Ecto neural progenitor cell (in vitro differentiated cells): ENCODE results near the gene STK38L.
A peak's percentile ranks its signal among the peaks of the same experiment; 100 is the strongest.

Experiments used
- DNase-seq: peaks from one replicate; pipeline ENCODE4 v3.0.0-alpha.2; 2018; ENCODE audit warnings: low spot score

The STK38L gene

GRCh38 chr12:27319409-27319808 is 75.3 kb downstream of the STK38L start:
- no peak for DNase-seq

- no peak for DNase-seq
These were observed 75.8 kb downstream of the STK38L start for GRCh38 chr12:27319848-27320247.

DNA sequence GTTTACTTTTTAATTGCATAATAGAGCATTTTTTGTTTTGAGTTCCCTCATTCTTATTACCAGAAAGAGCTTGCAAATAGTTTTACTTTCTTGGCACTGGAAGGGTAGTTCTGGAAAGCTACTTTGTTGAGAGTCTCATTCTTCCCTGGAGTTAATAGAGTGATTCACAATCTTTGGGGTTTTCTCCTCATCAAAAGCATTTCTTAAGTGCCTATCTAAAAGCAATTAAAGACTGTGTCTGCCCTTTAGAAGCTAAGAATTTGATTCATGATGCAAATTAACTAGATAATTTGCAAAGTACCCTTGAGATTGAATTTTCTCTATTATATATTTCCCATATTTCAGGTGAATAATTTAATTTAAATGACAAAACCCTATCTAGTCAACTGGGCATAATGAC is 80.4 kb downstream of the STK38L start:
- DNase-seq, result no peak

GRCh38 chr12:27330846-27331245 is 86.8 kb downstream of the STK38L start:
- DNase-seq, result no peak

- no peak for DNase-seq
These were observed 87.3 kb downstream of the STK38L start for GRCh38 chr12:27331291-27331926.

DNA sequence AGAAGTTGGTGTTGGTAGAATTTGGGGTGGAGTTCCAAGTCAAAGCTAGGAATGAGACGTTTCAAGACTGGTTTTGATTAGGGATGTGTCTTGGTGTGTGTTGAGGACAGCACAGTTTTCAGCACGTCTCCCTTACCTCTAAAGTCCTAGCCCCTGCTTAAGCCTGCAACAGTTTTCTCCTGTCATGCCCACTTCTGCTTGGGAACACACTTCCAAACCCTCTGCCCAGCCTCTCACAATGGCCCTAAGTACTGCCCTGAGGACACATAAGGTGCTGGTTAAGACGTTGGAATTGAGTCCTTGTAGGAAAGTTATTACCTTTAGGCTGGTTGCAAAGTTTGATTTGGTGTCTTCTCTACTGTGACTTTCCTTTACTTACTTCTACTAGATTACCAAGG is 87.8 kb downstream of the STK38L start:
- no peak for DNase-seq

DNA sequence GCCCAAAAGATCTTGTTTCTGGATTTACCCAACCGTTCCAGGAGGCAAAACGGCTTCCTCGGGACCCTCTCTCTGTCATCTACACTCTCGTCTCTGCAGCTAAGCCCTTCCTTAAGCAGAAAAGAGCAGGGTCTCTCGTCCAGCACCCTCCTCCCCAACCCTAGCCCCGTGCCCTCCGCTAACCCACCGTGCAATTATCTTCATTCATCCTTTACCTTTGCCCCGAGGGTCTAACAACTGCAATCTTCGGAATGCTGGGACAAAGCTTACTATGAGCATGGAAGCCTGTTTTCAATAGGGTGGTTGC is 88.3 kb downstream of the STK38L start:
- no peak for DNase-seq

- DNase-seq, result peak; percentile 88
These were observed 88.8 kb downstream of the STK38L start, which contains the start of gene BMAL2 for GRCh38 chr12:27332714-27333402. Gene BMAL2 (plus strand): TSS chr12:27332836. CDS start chr12:27333073, 237 bp downstream.

DNA sequence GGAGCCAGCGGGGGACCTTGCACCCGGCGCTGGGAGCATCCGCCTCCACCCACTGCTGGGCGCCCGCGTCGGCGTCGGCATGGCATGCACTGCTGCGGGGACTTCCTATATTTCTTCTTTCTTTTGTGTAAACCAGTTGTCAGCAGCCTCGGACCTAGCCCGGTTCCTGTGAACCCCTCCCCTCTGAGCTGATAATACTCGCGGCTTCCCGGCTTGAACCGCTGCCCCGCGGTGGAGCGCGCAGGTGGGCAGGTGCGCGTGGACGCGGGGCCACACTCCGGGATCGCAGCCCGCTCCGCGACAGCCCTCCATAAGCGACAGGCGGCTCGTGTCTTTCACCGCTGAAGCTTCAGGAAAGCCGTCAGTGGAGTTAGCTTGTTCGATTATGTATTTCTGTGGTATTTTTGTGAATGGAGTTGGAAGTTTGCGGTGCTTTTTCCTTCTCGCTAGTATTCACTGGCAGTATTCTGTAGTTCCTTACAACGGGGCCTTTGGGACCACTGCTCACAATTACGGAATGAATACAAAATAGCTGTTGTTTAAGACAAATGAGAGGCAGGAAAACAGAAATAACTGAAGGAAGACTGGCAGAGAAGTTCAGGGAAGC is 89.4 kb downstream of the STK38L start:
- peak; percentile 67 for DNase-seq

- DNase-seq, result no peak
These were observed 90.1 kb downstream of the STK38L start for GRCh38 chr12:27334042-27334720.

DNA sequence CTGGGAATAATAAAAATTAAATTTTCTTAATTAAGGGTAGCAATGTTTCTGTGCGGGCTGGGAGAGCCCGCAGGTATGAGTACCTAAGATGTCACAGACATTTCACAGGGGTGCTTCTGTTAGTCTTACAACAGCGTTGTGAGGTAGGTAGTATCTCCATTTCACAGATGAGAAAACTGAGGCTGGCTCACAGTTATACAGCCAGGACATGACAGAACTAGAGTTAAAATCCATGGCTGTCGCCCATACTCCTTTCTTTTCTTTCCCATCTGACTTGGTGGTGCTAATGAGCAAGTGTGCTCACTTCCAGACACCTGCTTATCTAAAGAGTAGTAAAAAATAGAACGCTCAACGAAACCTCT is 90.6 kb downstream of the STK38L start:
- DNase-seq, result no peak

GRCh38 chr12:27335364-27336281 is 91.5 kb downstream of the STK38L start:
- DNase-seq, result no peak

GRCh38 chr12:27336282-27336653 is 92.2 kb downstream of the STK38L start:
- DNase-seq, result no peak

- DNase-seq, result no peak
These were observed 93.3 kb downstream of the STK38L start for GRCh38 chr12:27337376-27337775.

DNA sequence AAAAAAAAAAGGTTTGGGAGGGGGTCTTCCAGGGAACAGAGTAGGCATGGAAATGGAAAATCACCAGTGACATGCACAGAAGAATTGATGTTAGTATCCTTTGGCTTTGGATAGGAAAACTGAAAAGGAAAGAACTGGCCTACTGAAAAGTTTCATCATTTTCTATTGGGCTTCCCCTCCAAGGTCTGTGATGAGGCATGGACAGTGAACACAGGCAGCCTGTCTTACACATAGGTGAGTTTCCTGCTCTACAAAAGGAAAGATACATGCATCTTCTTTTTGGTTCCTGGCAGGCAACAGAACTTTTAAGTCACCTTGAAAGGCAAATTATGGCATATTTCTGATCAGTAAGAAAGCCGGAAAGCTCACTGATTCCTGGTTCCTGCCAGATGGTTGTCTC is 94.4 kb downstream of the STK38L start:
- no peak for DNase-seq

- DNase-seq, result no peak
These were observed 96.9 kb downstream of the STK38L start for GRCh38 chr12:27340971-27341370.

DNA sequence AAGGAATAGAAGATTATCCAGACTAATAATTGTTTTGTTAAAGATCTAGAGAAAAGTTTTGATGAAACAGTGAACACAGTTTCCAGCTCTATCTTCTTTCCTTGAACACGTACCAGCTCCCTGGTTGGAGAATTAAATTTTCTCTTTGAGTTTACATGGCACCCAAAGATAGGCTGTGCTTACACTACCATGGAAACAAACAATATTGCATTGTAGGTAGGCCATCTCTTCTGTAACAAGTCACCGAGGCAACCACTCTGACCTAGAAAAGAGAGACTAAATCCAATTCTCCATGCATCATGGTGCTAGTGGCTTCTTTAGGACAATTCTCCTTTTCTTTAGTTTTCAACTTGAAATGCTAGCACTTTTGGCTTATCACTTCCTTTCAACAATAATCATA is 98.5 kb downstream of the STK38L start:
- DNase-seq, result no peak

DNA sequence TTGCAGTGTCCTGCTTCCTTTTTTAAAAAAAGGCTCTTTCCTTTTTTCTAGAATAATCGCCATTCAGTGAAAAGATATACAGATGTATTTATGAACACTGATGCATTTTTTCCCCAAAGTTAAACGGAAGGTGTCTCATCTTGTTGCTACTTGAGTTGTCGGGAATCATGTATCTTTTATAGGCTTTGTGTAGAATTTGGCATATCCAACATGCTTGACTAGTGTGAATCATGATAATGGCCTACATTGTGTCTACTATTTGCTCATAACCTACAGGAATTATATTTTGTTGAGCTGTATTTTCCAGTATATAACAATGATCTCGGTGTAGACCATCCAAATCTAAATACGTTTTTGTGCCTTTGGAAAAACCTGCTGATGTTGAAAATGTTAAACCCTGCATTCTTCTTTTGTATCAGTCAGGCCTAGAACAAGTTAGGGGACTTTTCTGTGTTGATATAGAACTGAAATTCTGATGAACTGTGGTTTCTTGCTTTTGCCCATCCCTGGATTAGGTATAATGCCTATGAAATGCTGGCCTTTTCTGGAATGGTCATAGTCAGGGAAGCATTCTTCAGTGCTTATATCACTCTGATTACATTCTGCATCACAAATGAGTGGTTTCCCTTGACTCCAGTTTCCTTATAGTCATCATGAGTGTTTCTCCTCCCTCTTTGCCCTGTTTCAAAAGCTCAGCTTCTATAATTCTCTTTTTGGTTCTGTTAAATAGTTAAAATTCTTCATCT is 99.3 kb downstream of the STK38L start:
- DNase-seq, result no peak

- no peak for DNase-seq
These were observed 100.2 kb downstream of the STK38L start for GRCh38 chr12:27344246-27344645.

GRCh38 chr12:27344760-27345159 is 100.7 kb downstream of the STK38L start:
- DNase-seq, result no peak

GRCh38 chr12:27345376-27345775 is 101.3 kb downstream of the STK38L start:
- DNase-seq, result no peak
